Heart right ventricle (tissue), 16 donors: ENCODE data around the gene PRR3. TPM values are rescaled to one million over a fixed set of nuclear protein-coding genes. Genes with fewer than 3 reads are reported as not detected.
"Not testable (repeated sequence)": the region's sequence is repeated elsewhere in the genome, so short reads cannot be mapped to it uniquely, and the experiment has no call there.

ENCODE experiments used
- ATAC-seq, 8 donors: fragments of 200-7000 bp; cut with Tn5 transposase; one replicate each; pipeline ENCODE4 v1.9.1; 2020; ENCODE audit warnings: mild to moderate bottlenecking in 8 of 8, moderate library complexity in 8 of 8, moderate number of reproducible peaks in 1 of 8
- DNase-seq, 2 donors: peaks; one replicate each; pipeline ENCODE4 v3.0.0-alpha.2; 2020
- H3K27ac ChIP-seq, 10 donors: fragments of 200-600 bp; sonication (generic) in 2 of 10; one replicate each; pipeline versions ENCODE4 v1.5.0 to v1.8.0; 2020 to 2022; ENCODE audit warnings: mild to moderate bottlenecking in 3 of 10
- H3K27me3 ChIP-seq, 7 donors: fragments of 200-600 bp; one replicate each; pipeline ENCODE4 v1.8.0; 2021 to 2022; ENCODE audit warnings: mild to moderate bottlenecking in 2 of 7
- H3K36me3 ChIP-seq, 9 donors: fragments of 200-600 bp; sonication (generic) in 1 of 9; one replicate each; pipeline versions ENCODE4 v1.5.0 to v1.8.0; 2020 to 2022; ENCODE audit warnings: mild to moderate bottlenecking in 2 of 9
- H3K4me1 ChIP-seq, 9 donors: fragments of 200-600 bp; sonication (generic) in 1 of 9; one replicate each; pipeline versions ENCODE4 v1.5.0 to v1.8.0; 2020 to 2022; ENCODE audit warnings: mild to moderate bottlenecking in 4 of 9
- H3K4me3 ChIP-seq, 10 donors: fragments of 200-600 bp; sonication (generic) in 2 of 10; one replicate each; pipeline versions ENCODE4 v1.5.0 to v1.8.0; 2020 to 2022; ENCODE audit warnings: mild to moderate bottlenecking in 7 of 10, moderate library complexity in 2 of 10
- H3K9me3 ChIP-seq, 11 donors: fragments of 200-600 bp in 10 of 11; sonication (generic) in 2 of 11; one replicate each; pipeline versions ENCODE4 v1.5.0 to v1.8.0; 2013 to 2022; ENCODE audit warnings: mild to moderate bottlenecking in 2 of 11, control low read depth in 1 of 11, moderate library complexity in 1 of 11
- CTCF ChIP-seq, 9 donors: fragments of 200-600 bp; sonication (generic) in 2 of 9; IDR thresholded peaks; one replicate each; pipeline versions ENCODE4 v1.5.0 to v1.8.0; 2021 to 2022; ENCODE audit warnings: antibody characterized with exemption in 9 of 9, mild to moderate bottlenecking in 5 of 9, moderate library complexity in 1 of 9
- WGBS, 2 donors: extraction: QIAGEN DNeasy Blood & Tissue Kit; methylation state at CpG; one replicate each; pipeline ENCODE4 v1.1.7; 2013; ENCODE audit warnings: inconsistent platforms in 1 of 2; 5-methylcytosine and 5-hydroxymethylcytosine counted together
- intact Hi-C, 10 donors: fragments of 100-400 bp; cut with DNase I; formaldehyde crosslinking; loops; one replicate each; pipeline versions ENCODE4 v1.11.1 to v1.14.2; 2022
- polyA plus RNA-seq, 2 donors: library from polyadenylated mRNA; stranded (reverse); fragments of 200-250 nt; gene quantifications; one replicate each; pipeline ENCODE4 v1.2.3, GENCODE V29; 2013
- total RNA-seq, 10 donors: library from RNA; stranded (reverse); fragmentation: NEBNext Ultra II Directional in 3 of 10; extraction: Animal tissue kit (Norgen Biotek cat#: 25700) in 3 of 10; gene quantifications; one replicate each; pipeline versions ENCODE4 v1.2.1 to v1.2.4, GENCODE V29; 2021 to 2023
- donor health status: Arrhythmogenic right ventricular cardiomyopathy.
- donor health status: ischemic (EF 13 %, LVEDD 7.1; RV severe dilation, severe dysfunction).
- donor health status: healthy with polysubstance abuse.
- donor health status: DM: no; HTN: yes; CAD: no.
- donor health status: DM: no; HTN: no; CAD: no.
- donor health status: ischemic (EF 25% LVEDD 6.9; RV normal size, moderate dysfunction).
- donor health status: ischemic (EF 25% LVEDD 5.7; RV mildly dilated, moderate dysfunction).
- donor health status: healthy.
- donor health status: DM: yes; HTN: yes; CAD: no.
- donor health status: Ischemic cardiomyopathy.
- donor health status: ischemic (EF 35%, LVEDD 5.7; RV mildly dilated, moderate dysfunction).
- donor health status: nonischemic (EF 11% LVEDD 7.7; RV severe dilation, severe dysfunction).
- donor health status: DM: yes; HTN: yes; CAD: no.
- donor health status: PGD.
- donor health status: ischemic (EF 29% LVEDD 5.4; RV normal size, mild dysfunction).
- donor health status: nonischemic (EF 23%, LVEDD 6.1; RV moderate dilation, normal function).

The PRR3 gene
- total and polyA plus RNA-seq, 12 donors: 1.7 to 8.2 (median 2.8) TPM

GRCh38 chr6:30529349-30529875, 27.7 kb upstream of the PRR3 start:
- H3K4me3 ChIP-seq, DNase-seq, H3K27me3 ChIP-seq, ATAC-seq, H3K36me3 ChIP-seq, intact Hi-C loops: not testable (repeated sequence)
- peaks cover 0 to 47% (median 9%) of the 10 kb centered on the region in 9 donors for H3K4me1 ChIP-seq
- peak overlapping the region in 1 of 10 donors; percentile 54 for H3K27ac ChIP-seq
- WGBS, 2 donors: 89 to 90% methylated on average over 17 of the region's 17 CpGs
- H3K9me3 ChIP-seq: peaks cover 0 to 11% (median 0%) of the 10 kb centered on the region in 11 donors

GRCh38 chr6:30530014-30530413, 27.1 kb upstream of the PRR3 start:
- H3K9me3 ChIP-seq: peaks cover 0 to 11% (median 0%) of the 10 kb centered on the region in 11 donors
- WGBS, 2 donors: 59 to 64% methylated on average over 2 of the region's 2 CpGs
- no peaks in the 10 kb centered on the region for H3K27me3 ChIP-seq
- no peak for TF ChIP-seq CTCF (IDR thresholded peaks at IDR 0.05)
- intact Hi-C loops: loop anchor here in 4 of 10 donors (5.0 kb wide), 2 partner anchors 38 to 48 kb away; no protein-coding TSS in a partner anchor
- H3K4me3 ChIP-seq: no peak overlapping the region
- peaks cover 0 to 47% (median 9%) of the 10 kb centered on the region in 9 donors for H3K4me1 ChIP-seq
- DNase-seq (no peak), ATAC-seq (no peak)
- H3K36me3 ChIP-seq: no peaks in the 10 kb centered on the region
- H3K27ac ChIP-seq: peak overlapping the region in 1 of 10 donors; percentile 54

- peaks cover 0 to 2% (median 0%) of the 10 kb centered on the region in 11 donors for H3K9me3 ChIP-seq
- H3K27ac ChIP-seq: peak overlapping the region in 7 of 10 donors; percentile 9 to 80 (median 71)
- peak in 2 of 8 donors; percentile 20 to 26 for ATAC-seq
- peaks cover 0 to 30% (median 9%) of the 10 kb centered on the region in 9 donors for H3K4me1 ChIP-seq
- H3K27me3 ChIP-seq: no peaks in the 10 kb centered on the region
- no peak overlapping the region for H3K4me3 ChIP-seq
- DNase-seq: no peak
- intact Hi-C loops: loop anchor here in 5 of 10 donors (2.0 to 5.0 kb wide), 3 partner anchors 41 to 51 kb away; no protein-coding TSS in a partner anchor
- 75 to 77% methylated on average over 15 of the region's 15 CpGs for WGBS, 2 donors
- TF ChIP-seq CTCF (IDR thresholded peaks at IDR 0.05): no peak
- H3K36me3 ChIP-seq: no peaks in the 10 kb centered on the region
Measured at GRCh38 chr6:30533460-30534294, 23.4 kb upstream of the PRR3 start.

GRCh38 chr6:30537931-30538330, 19.2 kb upstream of the PRR3 start:
- Histone ChIP-seq H3K4me1 (peaks cover 0 to 18% (median 10%) of the 10 kb centered on the region in 9 donors), H3K27me3 (peaks cover 0 to 7% (median 0%) of the 10 kb centered on the region in 7 donors), H3K4me3 (no peak overlapping the region), H3K36me3 (no peaks in the 10 kb centered on the region), H3K9me3 (no peaks in the 10 kb centered on the region), H3K27ac (no peak overlapping the region)
- ATAC-seq (no peak), DNase-seq (no peak)
- WGBS, 2 donors: 83 to 87% methylated on average over 3 of the region's 3 CpGs
- no peak for TF ChIP-seq CTCF (IDR thresholded peaks at IDR 0.05)
- intact Hi-C loops: loop anchor here in 2 of 10 donors (2.0 to 5.0 kb wide), 2 partner anchors 46 to 55 kb away; no protein-coding TSS in a partner anchor
